Trophoblast cell (in vitro differentiated cells and primary cell): ENCODE results near the gene EPS8L3.
"Not testable (repeated sequence)": the region's sequence is repeated elsewhere in the genome, so short reads cannot be mapped to it uniquely, and the experiment has no call there.

Experiments
- DNase-seq, 2 donors: peaks; one replicate each; pipeline ENCODE4 v3.0.0-alpha.2; 2016
- H2AFZ ChIP-seq: 2 replicates; pipeline ENCODE4 v1.6.1; 2013; ENCODE audit warnings: low read length, moderate library complexity, mild to moderate bottlenecking; ENCODE audit not compliant: insufficient read depth, poor library complexity
- H2AK5ac ChIP-seq: 2 replicates; pipeline ENCODE4 v1.6.1; 2013; ENCODE audit warnings: mild to moderate bottlenecking, low read length
- H2BK120ac ChIP-seq: 2 replicates; pipeline ENCODE4 v1.6.1; 2013; ENCODE audit warnings: low read length, mild to moderate bottlenecking, moderate library complexity; ENCODE audit not compliant: insufficient read depth, poor library complexity
- H2BK12ac ChIP-seq: 2 replicates; pipeline ENCODE4 v1.6.1; 2013; ENCODE audit warnings: mild to moderate bottlenecking, low read length, moderate library complexity
- H2BK5ac ChIP-seq: 2 replicates; pipeline ENCODE4 v1.6.1; 2013; ENCODE audit warnings: low read length, low read depth, moderate library complexity, mild to moderate bottlenecking; ENCODE audit not compliant: poor library complexity
- H3K14ac ChIP-seq: 2 replicates; pipeline ENCODE4 v1.6.1; 2013; ENCODE audit warnings: mild to moderate bottlenecking, low read length
- H3K18ac ChIP-seq: 2 replicates; pipeline ENCODE4 v1.6.1; 2013; ENCODE audit warnings: mild to moderate bottlenecking, low read length
- H3K23ac ChIP-seq: 2 replicates; pipeline ENCODE4 v1.6.1; 2013; ENCODE audit warnings: low read length
- H3K27ac ChIP-seq: 2 replicates; pipeline ENCODE4 v1.5.1; 2013; ENCODE audit warnings: low read depth, mild to moderate bottlenecking, inconsistent platforms, low read length, moderate library complexity
- H3K27me3 ChIP-seq: 2 replicates; pipeline ENCODE4 v1.6.1; 2013; ENCODE audit warnings: inconsistent platforms, mild to moderate bottlenecking, low read length, moderate library complexity; ENCODE audit not compliant: insufficient read depth
- H3K36me3 ChIP-seq, 2 experiments: 1 replicate in 1 of 2; 2 replicates in 1 of 2; pipeline ENCODE4 v1.6.1; 2013; ENCODE audit warnings: low read length in 2 of 2, mild to moderate bottlenecking in 2 of 2, moderate library complexity in 1 of 2; ENCODE audit not compliant: insufficient read depth in 2 of 2, control insufficient read depth in 1 of 2
- H3K4ac ChIP-seq: 2 replicates; pipeline ENCODE4 v1.6.1; 2013; ENCODE audit warnings: low read depth, mild to moderate bottlenecking, low read length, moderate library complexity
- H3K4me1 ChIP-seq, 2 experiments: 1 replicate in 1 of 2; 2 replicates in 1 of 2; pipeline ENCODE4 v1.6.1; 2013; ENCODE audit warnings: low read length in 2 of 2, mild to moderate bottlenecking in 2 of 2, moderate library complexity in 1 of 2; ENCODE audit not compliant: insufficient read depth in 2 of 2, control insufficient read depth in 1 of 2
- H3K4me2 ChIP-seq: 2 replicates; pipeline ENCODE4 v1.6.1; 2013; ENCODE audit warnings: inconsistent platforms, mild to moderate bottlenecking, low read length, moderate library complexity
- H3K4me3 ChIP-seq: 2 replicates; pipeline ENCODE4 v1.5.1; 2013; ENCODE audit warnings: mild to moderate bottlenecking, low read depth, low read length, inconsistent platforms
- H3K79me1 ChIP-seq: one replicate; pipeline ENCODE4 v1.6.1; 2013; ENCODE audit warnings: low read length
- H3K79me2 ChIP-seq: 2 replicates; pipeline ENCODE4 v1.6.1; 2013; ENCODE audit warnings: low read length, mild to moderate bottlenecking; ENCODE audit not compliant: control insufficient read depth, insufficient read depth, poor library complexity
- H3K9ac ChIP-seq: 2 replicates; pipeline ENCODE4 v1.6.1; 2013; ENCODE audit warnings: mild to moderate bottlenecking, low read length
- H3K9me3 ChIP-seq: 2 replicates; pipeline ENCODE4 v1.6.1; 2013; ENCODE audit warnings: low read depth, mild to moderate bottlenecking, control low read depth, inconsistent platforms, low read length; ENCODE audit not compliant: insufficient read depth
- H4K12ac ChIP-seq: 2 replicates; pipeline ENCODE4 v1.6.1; 2013; ENCODE audit warnings: low read depth, mild to moderate bottlenecking, low read length, moderate library complexity
- H4K8ac ChIP-seq: 2 replicates; pipeline ENCODE4 v1.6.1; 2013; ENCODE audit warnings: low read depth, mild to moderate bottlenecking, low read length, moderate library complexity
- H4K91ac ChIP-seq: one replicate; pipeline ENCODE4 v1.6.1; 2013; ENCODE audit warnings: low read depth, mild to moderate bottlenecking, low read length, moderate library complexity
- WGBS: extraction: QIAGEN DNeasy Blood & Tissue Kit; methylation state at CpG from one replicate; pipeline ENCODE4 v1.1.7; 2013; ENCODE audit warnings: missing lambda C conversion rate; ENCODE audit not compliant: insufficient read length, insufficient coverage; ENCODE audit errors: extremely low coverage; 5-methylcytosine and 5-hydroxymethylcytosine counted together

Gene EPS8L3

DNA sequence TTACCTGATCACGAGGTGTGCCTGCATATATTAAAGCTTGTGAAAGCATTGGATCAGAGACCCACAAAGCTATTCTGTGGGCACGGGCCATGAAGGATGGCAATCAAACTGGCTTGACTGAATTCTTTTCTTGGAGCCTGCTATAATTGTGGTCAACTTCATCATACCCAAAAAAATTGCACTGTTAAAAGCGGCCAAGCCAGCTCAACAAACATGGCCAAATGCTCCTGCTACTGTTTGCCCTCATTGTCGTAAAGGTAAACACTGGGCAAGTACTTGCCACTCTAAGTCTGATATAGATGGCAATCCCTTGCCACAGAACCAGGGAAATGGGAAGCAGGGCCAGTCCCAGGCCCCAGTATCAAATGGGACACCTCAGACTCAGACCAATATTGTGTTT lies 58.3 kb downstream of the EPS8L3 start:
- WGBS: no CpG with 5 or more reads among the region's 4 CpGs
- no peak overlapping the region for H4K91ac ChIP-seq
- H4K8ac ChIP-seq: no peak overlapping the region
- no peak overlapping the region for H2AK5ac ChIP-seq
- no peaks in the 10 kb centered on the region for H3K79me2 ChIP-seq
- H3K23ac ChIP-seq: no peak overlapping the region
- no peak overlapping the region for H3K9ac ChIP-seq
- no peak overlapping the region for H3K4ac ChIP-seq
- H3K4me3 ChIP-seq: no peak overlapping the region
- no peaks in the 10 kb centered on the region for H3K4me1 ChIP-seq
- H3K27ac ChIP-seq: no peak overlapping the region
- no peak overlapping the region for H3K4me2 ChIP-seq
- H2BK5ac ChIP-seq: no peak overlapping the region
- no peaks in the 10 kb centered on the region for H3K36me3 ChIP-seq
- no peaks in the 10 kb centered on the region for H3K79me1 ChIP-seq
- no peak overlapping the region for H3K14ac ChIP-seq
- no peak for DNase-seq
- H3K27me3 ChIP-seq: no peaks in the 10 kb centered on the region
- peaks cover 6% of the 10 kb centered on the region for H3K9me3 ChIP-seq
- H4K12ac ChIP-seq: no peak overlapping the region
- no peak overlapping the region for H2BK12ac ChIP-seq
- no peak overlapping the region for H2AFZ ChIP-seq
- H2BK120ac ChIP-seq: no peak overlapping the region
- H3K18ac ChIP-seq: no peak overlapping the region

DNA sequence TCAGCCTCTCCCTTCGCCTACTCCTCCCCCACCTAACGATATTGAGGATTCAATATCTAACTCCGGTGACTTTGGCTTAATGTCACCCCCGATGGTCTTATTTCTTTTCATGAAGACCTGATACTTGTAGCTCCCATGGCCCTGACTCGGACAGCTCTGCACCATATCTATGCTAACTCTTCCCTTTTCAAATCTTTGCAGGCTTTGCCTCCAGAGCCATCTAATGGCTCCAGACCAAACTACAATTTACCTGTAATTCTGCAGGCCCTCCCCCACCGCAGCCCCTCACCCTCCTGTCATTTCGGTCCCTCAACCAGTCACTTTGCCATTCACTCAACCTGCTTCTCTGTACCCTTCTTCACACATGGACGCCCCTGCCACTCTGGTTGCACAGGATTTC lies 59.5 kb downstream of the EPS8L3 start:
- Histone ChIP-seq H2BK5ac (no peak overlapping the region), H3K27me3 (no peaks in the 10 kb centered on the region), H3K4me3 (no peak overlapping the region), H3K4ac (no peak overlapping the region), H2BK120ac (no peak overlapping the region), H3K79me1 (no peaks in the 10 kb centered on the region), H4K12ac (no peak overlapping the region), H3K23ac (no peak overlapping the region), H2BK12ac (no peak overlapping the region), H3K9me3 (peaks cover 6% of the 10 kb centered on the region), H3K27ac (no peak overlapping the region), H3K18ac (no peak overlapping the region), H4K8ac (no peak overlapping the region), H4K91ac (no peak overlapping the region), H3K9ac (no peak overlapping the region), H3K79me2 (no peaks in the 10 kb centered on the region), H3K14ac (no peak overlapping the region), H3K4me1 (no peaks in the 10 kb centered on the region), H2AFZ (no peak overlapping the region), H3K36me3 (no peaks in the 10 kb centered on the region), H2AK5ac (no peak overlapping the region), H3K4me2 (no peak overlapping the region)
- WGBS: no CpG with 5 or more reads among the region's 8 CpGs
- no peak for DNase-seq

DNA sequence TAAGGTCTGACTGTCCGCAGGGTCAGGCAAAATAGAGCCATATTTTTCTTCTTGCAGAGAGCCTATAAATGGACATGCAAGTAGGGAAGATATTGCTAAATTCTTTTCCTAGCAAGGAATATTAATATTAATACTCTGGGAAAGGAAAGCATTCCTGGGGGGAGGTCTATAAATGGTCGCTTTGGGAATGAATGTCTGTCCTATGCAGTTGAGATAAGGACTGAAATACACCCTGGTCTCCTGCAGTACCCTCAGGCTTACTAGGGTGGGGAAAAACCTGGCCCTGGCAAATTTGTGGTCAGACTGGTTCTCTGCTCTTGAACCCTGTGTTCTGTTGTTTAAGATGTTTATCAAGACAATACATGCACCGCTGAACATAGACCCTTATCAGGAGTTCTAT lies 60.8 kb downstream of the EPS8L3 start:
- no CpG with 5 or more reads among the region's 3 CpGs for WGBS
- not testable (repeated sequence) for H3K9ac ChIP-seq, H3K79me2 ChIP-seq, H3K4me1 ChIP-seq, H3K4me3 ChIP-seq, H3K79me1 ChIP-seq, H3K4ac ChIP-seq, H2AK5ac ChIP-seq, H4K8ac ChIP-seq, H3K23ac ChIP-seq, H4K91ac ChIP-seq, H3K18ac ChIP-seq, DNase-seq, H4K12ac ChIP-seq, H3K36me3 ChIP-seq, H3K9me3 ChIP-seq, H2BK5ac ChIP-seq, H3K14ac ChIP-seq, H3K4me2 ChIP-seq, H2AFZ ChIP-seq, H2BK120ac ChIP-seq, H2BK12ac ChIP-seq, H3K27ac ChIP-seq, H3K27me3 ChIP-seq
